Hematopoietic multipotent progenitor cell treated with erythropoietin and hydrocortisone succinate and interleukin-3 and kit ligand, for 17 days (in vitro differentiated cells): ENCODE measurements around the gene PARP6.
"Not testable (repeated sequence)": the region's sequence is repeated elsewhere in the genome, so short reads cannot be mapped to it uniquely, and the experiment has no call there.

Experiments used
- DNase-seq: peaks from one replicate; pipeline ENCODE4 v3.0.0-alpha.2; 2015; ENCODE audit warnings: low spot score

The PARP6 gene

GRCh38 chr15:72278737-72279136, 6.4 kb upstream of the PARP6 start:
- DNase-seq: no peak

- no peak for DNase-seq
These were observed 4.0 kb upstream of the PARP6 start for GRCh38 chr15:72276326-72276700.

GRCh38 chr15:72275635-72276325, 3.4 kb upstream of the PARP6 start:
- not testable (repeated sequence) for DNase-seq

- no peak for DNase-seq
These were observed 621 bp upstream of the PARP6 start for GRCh38 chr15:72272997-72273352.

- no peak for DNase-seq
These were observed 500 bp downstream of the PARP6 start for GRCh38 chr15:72271895-72272212.

GRCh38 chr15:72271221-72271620, 1.1 kb downstream of the PARP6 start:
- no peak for DNase-seq

GRCh38 chr15:72269739-72270138, 2.6 kb downstream of the PARP6 start:
- no peak for DNase-seq

- DNase-seq: no peak
These were observed 7.3 kb downstream of the PARP6 start for GRCh38 chr15:72265031-72265430.

- DNase-seq: no peak
These were observed 19.6 kb downstream of the PARP6 start for GRCh38 chr15:72252663-72253299.

- DNase-seq: no peak
These were observed 23.1 kb downstream of the PARP6 start for GRCh38 chr15:72249142-72249810.

- no peak for DNase-seq
These were observed 23.8 kb downstream of the PARP6 start for GRCh38 chr15:72248514-72248913.

- DNase-seq: no peak
These were observed 29.5 kb downstream of the PARP6 start for GRCh38 chr15:72242775-72243370.

GRCh38 chr15:72239652-72240051, 32.7 kb downstream of the PARP6 start:
- DNase-seq: no peak

GRCh38 chr15:72238586-72238985, 33.8 kb downstream of the PARP6 start:
- DNase-seq: no peak

GRCh38 chr15:72237853-72238224, 34.5 kb downstream of the PARP6 start:
- DNase-seq: no peak

- DNase-seq: no peak
These were observed 35.1 kb downstream of the PARP6 start for GRCh38 chr15:72237029-72237852.

- no peak for DNase-seq
These were observed 35.9 kb downstream of the PARP6 start for GRCh38 chr15:72236381-72237003.

- no peak for DNase-seq
These were observed 37.1 kb downstream of the PARP6 start for GRCh38 chr15:72235298-72235697.

GRCh38 chr15:72233769-72234168, 38.6 kb downstream of the PARP6 start:
- DNase-seq: no peak

GRCh38 chr15:72231833-72232478, 40.4 kb downstream of the PARP6 start:
- DNase-seq: peak; percentile 15

GRCh38 chr15:72231066-72231832, 41.1 kb downstream of the PARP6 start, which contains the start of gene PKM:
TSS of gene PKM (minus strand) at chr15:72231190. CDS start at chr15:72219097, 12,093 bp downstream.
- DNase-seq: no peak
